K562 (cell line): Measurements from ENCODE around the gene NECTIN2. TPM values are rescaled to one million over a fixed set of nuclear protein-coding genes. Genes with fewer than 3 reads are reported as not detected.

Experiments
- BRD9 ChIP-seq: fragments of 450-650 bp; IDR thresholded peaks from 2 replicates; pipeline ENCODE4 v1.6.1; 2018; ENCODE audit warnings: low read depth; ENCODE audit not compliant: partially characterized antibody
- CBFB ChIP-seq: sonication (generic); formaldehyde crosslinking; IDR thresholded peaks from 2 replicates; pipeline ENCODE4 v1.4.0; 2020; ENCODE audit warnings: mild to moderate bottlenecking, missing genetic modification reagents
- CBX3 ChIP-seq, 2 experiments: IDR thresholded peaks; 1 replicate in 1 of 2; 2 replicates in 1 of 2; pipeline ENCODE4 v1.6.1; 2012; ENCODE audit warnings: inconsistent platforms in 2 of 2, low read length in 2 of 2, borderline replicate concordance in 1 of 2, control low read depth in 1 of 2
- ILF3 ChIP-seq: fragments of 450-650 bp; IDR thresholded peaks from 2 replicates; pipeline ENCODE4 v1.6.1; 2018; ENCODE audit warnings: antibody characterized with exemption, mild to moderate bottlenecking, moderate library complexity, borderline replicate concordance
- LARP7 ChIP-seq: fragments of 450-650 bp; IDR thresholded peaks from 2 replicates; pipeline ENCODE4 v1.6.1; 2016
- MTA2 ChIP-seq: fragments of 450-650 bp; IDR thresholded peaks from 2 replicates; pipeline ENCODE4 v1.6.1; 2016; ENCODE audit warnings: low read depth
- NFATC3 ChIP-seq: fragments of 450-650 bp; IDR thresholded peaks from 2 replicates; pipeline ENCODE4 v1.6.1; 2017; ENCODE audit warnings: mild to moderate bottlenecking
- NFIC ChIP-seq: fragments of 450-650 bp; IDR thresholded peaks from 2 replicates; pipeline ENCODE4 v1.6.1; 2017; ENCODE audit warnings: mild to moderate bottlenecking, inconsistent platforms
- PHTF2 ChIP-seq: fragments of 250-450 bp; sonication (Bioruptor Pico); IDR thresholded peaks from 2 replicates; pipeline ENCODE4 v1.5.0; 2021; ENCODE audit warnings: mild to moderate bottlenecking
- RFX5 ChIP-seq: IDR thresholded peaks from 2 replicates; pipeline ENCODE4 v1.6.1; 2011; ENCODE audit warnings: low read depth, mild to moderate bottlenecking, improper control_type of control experiment, low read length
- SMARCE1 ChIP-seq: fragments of 450-650 bp; IDR thresholded peaks from 2 replicates; pipeline ENCODE4 v1.7.1; 2016; ENCODE audit warnings: mild to moderate bottlenecking
- TAF9B ChIP-seq: fragments of 450-650 bp; IDR thresholded peaks from 2 replicates; pipeline ENCODE4 v1.6.1; 2018; ENCODE audit warnings: mild to moderate bottlenecking; ENCODE audit not compliant: partially characterized antibody
- ZBTB1 ChIP-seq: sonication (generic); formaldehyde crosslinking; IDR thresholded peaks from 2 replicates; pipeline ENCODE4 v1.8.1; 2023; ENCODE audit warnings: missing genetic modification reagents, low read depth, mild to moderate bottlenecking, borderline replicate concordance
- ZNF134 ChIP-seq: fragments of 250-450 bp; sonication (Bioruptor Pico); conservative IDR thresholded peaks from 2 replicates; pipeline ENCODE4 v1.4.0; 2020
- ZNF316 ChIP-seq: fragments of 450-650 bp; IDR thresholded peaks from 2 replicates; pipeline ENCODE4 v1.6.1; 2016
- ZNF551 ChIP-seq: fragments of 250-450 bp; sonication (Bioruptor Pico); IDR thresholded peaks from 2 replicates; pipeline ENCODE4 v1.5.0; 2021; ENCODE audit warnings: mild to moderate bottlenecking, moderate library complexity
- ZNF717 ChIP-seq: fragments of 250-450 bp; sonication (Bioruptor Pico); IDR thresholded peaks from 2 replicates; pipeline ENCODE4 v1.5.0; 2021
- polyA plus RNA-seq, 8 experiments: library from polyadenylated mRNA; depleted of rRNA in 4 of 8; stranded (reverse) in 5 of 8; unstranded in 3 of 8; fragments of >200 nt; fragmentation: Nextera tagmentation in 2 of 8; fragmentation: Illumina TruSeq in 1 of 8; extraction: Ambion mirVana in 2 of 8; extraction: Trizol in 1 of 8; gene quantifications; 2 replicates each; pipeline versions ENCODE4 v1.2.1 to v1.2.3, GENCODE V29; 2011 to 2014; ENCODE audit warnings: inconsistent platforms in 1 of 8, missing spikeins in 1 of 8
- total RNA-seq, 7 experiments: library from RNA; depleted of rRNA in 6 of 7; stranded (reverse); fragments of >200 nt in 6 of 7; fragmentation: Illumina TruSeq in 2 of 7; extraction: Trizol in 2 of 7; gene quantifications; 2 replicates each; pipeline versions ENCODE4 v1.2.1 to v1.2.3, GENCODE V29; 2011 to 2021; ENCODE audit warnings: low replicate concordance in 1 of 7
- TF ChIP-seq, protein P1 (sequence below): fragments of 450-650 bp; IDR thresholded peaks from 2 replicates; pipeline ENCODE4 v1.6.1; 2016; ENCODE audit warnings: low read depth
- TF ChIP-seq, protein P2 (sequence below): sonication (generic); formaldehyde crosslinking; IDR thresholded peaks from 2 replicates; pipeline ENCODE4 v1.8.0; 2022; ENCODE audit warnings: mild to moderate bottlenecking, missing genetic modification reagents

NECTIN2 gene
- total and polyA plus RNA-seq, 9 of the 15 experiments (the other 6 are each of a cell fraction or from before 2014, with no cell fraction given) = 3.9 to 94.9 (median 34.9) TPM

DNA sequence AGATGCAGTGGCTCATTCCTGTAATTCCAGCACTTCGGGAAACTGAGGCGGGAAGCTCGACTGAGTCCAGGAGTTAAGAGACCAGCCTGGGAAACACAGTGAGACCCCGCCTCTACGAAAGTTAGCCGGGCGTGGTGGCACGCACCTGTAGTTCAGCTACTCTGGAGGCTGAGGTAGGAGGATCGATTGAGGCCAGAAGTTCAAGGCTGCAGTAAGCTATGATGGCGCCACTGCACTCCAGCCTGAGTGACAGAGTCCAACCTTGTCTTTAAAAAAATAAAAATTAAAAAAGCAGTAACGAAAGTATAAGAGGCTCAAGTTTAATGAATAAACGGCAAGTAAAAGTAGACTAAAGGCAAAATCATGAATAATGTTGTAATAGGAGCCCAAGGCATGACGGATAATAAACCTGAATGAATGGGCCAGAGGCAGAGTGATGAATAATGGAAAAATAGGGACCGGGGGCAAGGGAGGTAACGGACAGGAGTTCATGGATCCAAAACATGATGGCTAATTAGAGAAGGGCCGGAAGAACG, 43.8 kb downstream of the NECTIN2 start (continued):
- 0 out of 2 replicates have a peak, but pooled peaks have one; percentile 5 for TF ChIP-seq CBFB (CRISPR knock-in tag)
- TF ChIP-seq PHTF2 (CRISPR knock-in tag) = peak; percentile 7; the same call in 1 of the 2 replicates
- TF ChIP-seq ZNF551 (CRISPR knock-in tag) = no peak
- TF ChIP-seq TAF9B = peak; percentile 83
- TF ChIP-seq RFX5 = no peak
- TF ChIP-seq BRD9 = peak; percentile 46
- TF ChIP-seq ZBTB1 = no peak
- TF ChIP-seq ZNF316 = peak; percentile 54; the same call in 1 of the 2 replicates
- TF ChIP-seq LARP7 = 0 out of 2 replicates have a peak, but pooled peaks have one; percentile 47
- peak; percentile 58 for TF ChIP-seq NFIC
- no peak for TF ChIP-seq ZNF134 (CRISPR knock-in tag)
- TF ChIP-seq MTA2 = no peak
- peak; percentile 38; the same call in 1 of the 2 replicates for TF ChIP-seq SMARCE1
- TF ChIP-seq, protein P1, sequence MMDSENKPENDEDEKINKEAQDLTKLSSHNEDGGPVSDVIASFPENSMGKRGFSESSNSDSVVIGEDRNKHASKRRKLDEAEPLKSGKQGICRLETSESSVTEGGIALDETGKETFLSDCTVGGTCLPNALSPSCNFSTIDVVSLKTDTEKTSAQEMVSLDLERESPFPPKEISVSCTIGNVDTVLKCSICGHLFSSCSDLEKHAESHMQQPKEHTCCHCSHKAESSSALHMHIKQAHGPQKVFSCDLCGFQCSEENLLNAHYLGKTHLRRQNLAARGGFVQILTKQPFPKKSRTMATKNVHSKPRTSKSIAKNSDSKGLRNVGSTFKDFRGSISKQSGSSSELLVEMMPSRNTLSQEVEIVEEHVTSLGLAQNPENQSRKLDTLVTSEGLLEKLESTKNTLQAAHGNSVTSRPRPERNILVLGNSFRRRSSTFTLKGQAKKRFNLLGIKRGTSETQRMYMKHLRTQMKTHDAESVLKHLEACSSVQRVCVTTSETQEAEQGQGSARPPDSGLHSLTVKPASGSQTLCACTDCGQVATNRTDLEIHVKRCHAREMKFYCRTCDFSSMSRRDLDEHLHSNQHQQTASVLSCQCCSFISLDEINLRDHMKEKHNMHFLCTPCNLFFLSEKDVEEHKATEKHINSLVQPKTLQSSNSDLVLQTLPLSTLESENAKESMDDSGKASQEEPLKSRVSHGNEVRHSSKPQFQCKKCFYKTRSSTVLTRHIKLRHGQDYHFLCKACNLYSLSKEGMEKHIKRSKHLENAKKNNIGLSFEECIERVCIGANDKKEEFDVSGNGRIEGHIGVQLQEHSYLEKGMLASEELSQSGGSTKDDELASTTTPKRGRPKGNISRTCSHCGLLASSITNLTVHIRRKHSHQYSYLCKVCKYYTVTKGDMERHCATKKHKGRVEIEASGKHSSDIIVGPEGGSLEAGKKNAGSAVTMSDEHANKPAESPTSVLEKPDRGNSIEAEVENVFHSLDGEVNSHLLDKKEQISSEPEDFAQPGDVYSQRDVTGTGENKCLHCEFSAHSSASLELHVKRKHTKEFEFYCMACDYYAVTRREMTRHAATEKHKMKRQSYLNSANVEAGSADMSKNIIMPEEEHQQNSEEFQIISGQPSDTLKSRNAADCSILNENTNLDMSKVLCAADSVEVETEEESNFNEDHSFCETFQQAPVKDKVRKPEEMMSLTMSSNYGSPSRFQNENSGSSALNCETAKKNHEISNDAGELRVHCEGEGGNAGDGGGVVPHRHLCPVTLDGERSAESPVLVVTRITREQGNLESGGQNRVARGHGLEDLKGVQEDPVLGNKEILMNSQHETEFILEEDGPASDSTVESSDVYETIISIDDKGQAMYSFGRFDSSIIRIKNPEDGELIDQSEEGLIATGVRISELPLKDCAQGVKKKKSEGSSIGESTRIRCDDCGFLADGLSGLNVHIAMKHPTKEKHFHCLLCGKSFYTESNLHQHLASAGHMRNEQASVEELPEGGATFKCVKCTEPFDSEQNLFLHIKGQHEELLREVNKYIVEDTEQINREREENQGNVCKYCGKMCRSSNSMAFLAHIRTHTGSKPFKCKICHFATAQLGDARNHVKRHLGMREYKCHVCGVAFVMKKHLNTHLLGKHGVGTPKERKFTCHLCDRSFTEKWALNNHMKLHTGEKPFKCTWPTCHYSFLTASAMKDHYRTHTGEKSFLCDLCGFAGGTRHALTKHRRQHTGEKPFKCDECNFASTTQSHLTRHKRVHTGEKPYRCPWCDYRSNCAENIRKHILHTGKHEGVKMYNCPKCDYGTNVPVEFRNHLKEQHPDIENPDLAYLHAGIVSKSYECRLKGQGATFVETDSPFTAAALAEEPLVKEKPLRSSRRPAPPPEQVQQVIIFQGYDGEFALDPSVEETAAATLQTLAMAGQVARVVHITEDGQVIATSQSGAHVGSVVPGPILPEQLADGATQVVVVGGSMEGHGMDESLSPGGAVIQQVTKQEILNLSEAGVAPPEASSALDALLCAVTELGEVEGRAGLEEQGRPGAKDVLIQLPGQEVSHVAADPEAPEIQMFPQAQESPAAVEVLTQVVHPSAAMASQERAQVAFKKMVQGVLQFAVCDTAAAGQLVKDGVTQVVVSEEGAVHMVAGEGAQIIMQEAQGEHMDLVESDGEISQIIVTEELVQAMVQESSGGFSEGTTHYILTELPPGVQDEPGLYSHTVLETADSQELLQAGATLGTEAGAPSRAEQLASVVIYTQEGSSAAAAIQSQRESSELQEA = peak; percentile 57
- peak; percentile 38; the same call in 1 of the 2 replicates for TF ChIP-seq ILF3
- TF ChIP-seq ZNF717 (CRISPR knock-in tag) = no peak
- TF ChIP-seq NFATC3 = 0 out of 2 replicates have a peak, but pooled peaks have one; percentile 50
- TF ChIP-seq CBX3 (IDR thresholded peaks at IDR 0.05; ENCODE audit: borderline replicate concordance in 1 of 2, low read length in 2 of 2) = no peak
- TF ChIP-seq, protein P2, sequence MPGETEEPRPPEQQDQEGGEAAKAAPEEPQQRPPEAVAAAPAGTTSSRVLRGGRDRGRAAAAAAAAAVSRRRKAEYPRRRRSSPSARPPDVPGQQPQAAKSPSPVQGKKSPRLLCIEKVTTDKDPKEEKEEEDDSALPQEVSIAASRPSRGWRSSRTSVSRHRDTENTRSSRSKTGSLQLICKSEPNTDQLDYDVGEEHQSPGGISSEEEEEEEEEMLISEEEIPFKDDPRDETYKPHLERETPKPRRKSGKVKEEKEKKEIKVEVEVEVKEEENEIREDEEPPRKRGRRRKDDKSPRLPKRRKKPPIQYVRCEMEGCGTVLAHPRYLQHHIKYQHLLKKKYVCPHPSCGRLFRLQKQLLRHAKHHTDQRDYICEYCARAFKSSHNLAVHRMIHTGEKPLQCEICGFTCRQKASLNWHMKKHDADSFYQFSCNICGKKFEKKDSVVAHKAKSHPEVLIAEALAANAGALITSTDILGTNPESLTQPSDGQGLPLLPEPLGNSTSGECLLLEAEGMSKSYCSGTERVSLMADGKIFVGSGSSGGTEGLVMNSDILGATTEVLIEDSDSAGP = no peak
